Endothelial cell of umbilical vein (primary cell): ENCODE data around the gene AJM1. TPM values are rescaled to one million over a fixed set of nuclear protein-coding genes. Genes with fewer than 3 reads are reported as not detected.

Source experiments
- BruUV-seq: library from RNA; stranded (reverse); fragments of 400-500 nt; replicated peaks from 2 replicates; lab custom pipeline; 2021; lab: Mats Ljungman, UMichigan
- CTCF ChIA-PET: fragments of 300-600, 350-600 bp; sonication (Branson Sonifier 250); formaldehyde crosslinking; loops from one replicate; lab custom pipeline; 2021; ENCODE audit warnings: antibody characterized with exemption, inconsistent platforms; lab: Charles Lee
- POLR2A ChIA-PET: fragments of 300-600, 350-600 bp; sonication (Branson Sonifier 250); formaldehyde crosslinking; loops from one replicate; lab custom pipeline; 2021; ENCODE audit warnings: antibody characterized with exemption, inconsistent platforms; lab: Charles Lee
- DNase-seq: peaks from one replicate; pipeline ENCODE4 v3.0.0-alpha.2; 2011; ENCODE audit warnings: low read depth, low spot score
- FAIRE-seq: peaks from 2 replicates; lab custom pipeline; 2011; peaks lifted over from hg19 to GRCh38; lab: Jason Lieb, UNC
- H2AFZ ChIP-seq: 2 replicates; pipeline ENCODE4 v1.6.0; 2012; ENCODE audit warnings: low read depth, low read length, control low read depth, inconsistent platforms
- H3K27ac ChIP-seq: 2 replicates; pipeline ENCODE4 v1.5.1; 2011; ENCODE audit warnings: low read depth, mild to moderate bottlenecking, control low read depth, low read length, moderate library complexity; ENCODE audit not compliant: insufficient read depth
- H3K27me3 ChIP-seq, 2 experiments: 2 replicates each; pipeline versions ENCODE4 v1.6.0 to v1.6.1; 2011; ENCODE audit warnings: low read length in 2 of 2, mixed read lengths in 1 of 2; ENCODE audit not compliant: control insufficient read depth in 2 of 2, insufficient read depth in 2 of 2
- H3K36me3 ChIP-seq, 2 experiments: 2 replicates in 1 of 2; 3 replicates in 1 of 2; pipeline ENCODE4 v1.5.1; 2011; ENCODE audit warnings: low read length in 2 of 2, mild to moderate bottlenecking in 1 of 2, moderate library complexity in 1 of 2; ENCODE audit not compliant: control insufficient read depth in 2 of 2, insufficient read depth in 2 of 2; ENCODE audit errors: extremely low read depth in 1 of 2
- H3K4me1 ChIP-seq: 3 replicates; pipeline ENCODE4 v1.5.1; 2011; ENCODE audit warnings: mild to moderate bottlenecking, low read length; ENCODE audit not compliant: control insufficient read depth, insufficient read depth; ENCODE audit errors: extremely low read depth
- H3K4me2 ChIP-seq: 2 replicates; pipeline ENCODE4 v1.6.1; 2011; ENCODE audit warnings: low read length, control low read depth, mixed read lengths; ENCODE audit not compliant: insufficient read depth
- H3K4me3 ChIP-seq, 3 experiments: fragments of 200-600 bp in 1 of 3; sonication (generic), shearing (Covaris generic) in 1 of 3; replicated peaks in 1 of 3; 2 replicates each; pipeline ENCODE4 v1.5.1; 2011 to 2016; ENCODE audit warnings: control low read depth in 3 of 3, low read length in 3 of 3, mild to moderate bottlenecking in 2 of 3, inconsistent platforms in 1 of 3, low read depth in 1 of 3, moderate library complexity in 1 of 3; ENCODE audit not compliant: insufficient read depth in 1 of 3
- H3K79me2 ChIP-seq: 2 replicates; pipeline ENCODE4 v1.6.0; 2012; ENCODE audit warnings: low read length, inconsistent platforms; ENCODE audit not compliant: control insufficient read depth, insufficient read depth
- H3K9ac ChIP-seq: replicated peaks from 2 replicates; pipeline ENCODE3; 2011; ENCODE audit warnings: low read length, control low read depth; ENCODE audit not compliant: insufficient read depth; ENCODE audit errors: extremely low read depth
- H3K9me1 ChIP-seq: replicated peaks from 3 replicates; pipeline ENCODE4 v1.6.0; 2011; ENCODE audit warnings: mild to moderate bottlenecking, low read length; ENCODE audit not compliant: control insufficient read depth, insufficient read depth; ENCODE audit errors: extremely low read depth
- H3K9me3 ChIP-seq: replicated peaks from 2 replicates; pipeline ENCODE4 v1.5.1; 2012; ENCODE audit warnings: low read length, inconsistent platforms; ENCODE audit not compliant: control insufficient read depth, insufficient read depth
- H4K20me1 ChIP-seq: replicated peaks from 2 replicates; pipeline ENCODE3; 2011; ENCODE audit warnings: mild to moderate bottlenecking, low read length; ENCODE audit not compliant: control insufficient read depth, insufficient read depth; ENCODE audit errors: extremely low read depth
- CTCF ChIP-seq, 2 donors: IDR thresholded peaks; 1 replicate in 1 of 2; 2 replicates in 1 of 2; pipeline ENCODE4 v1.5.1; 2011; ENCODE audit warnings: low read length in 2 of 2, mild to moderate bottlenecking in 2 of 2, moderate library complexity in 2 of 2, control low read depth in 1 of 2, inconsistent platforms in 1 of 2, low read depth in 1 of 2; ENCODE audit not compliant: insufficient read depth in 1 of 2; ENCODE audit errors: extremely low read depth in 1 of 2
- EZH2 ChIP-seq: IDR thresholded peaks from 2 replicates; pipeline ENCODE4 v1.6.1; 2012; ENCODE audit warnings: borderline replicate concordance, low read depth, mild to moderate bottlenecking, moderate library complexity, low read length, inconsistent platforms; ENCODE audit not compliant: severe bottlenecking
- FOS ChIP-seq: IDR thresholded peaks from 2 replicates; pipeline ENCODE4 v1.6.1; 2011; ENCODE audit warnings: mild to moderate bottlenecking, low read length, moderate library complexity, borderline replicate concordance; ENCODE audit not compliant: insufficient read depth
- GATA2 ChIP-seq: IDR thresholded peaks from 2 replicates; pipeline ENCODE4 v1.7.0; 2011; ENCODE audit warnings: low read depth, mild to moderate bottlenecking, moderate library complexity, mixed read lengths, low read length; ENCODE audit not compliant: insufficient read length, insufficient read depth
- JUN ChIP-seq: IDR thresholded peaks from 2 replicates; pipeline ENCODE4 v1.6.1; 2011; ENCODE audit warnings: borderline replicate concordance, low read depth; ENCODE audit not compliant: insufficient read length, insufficient read depth
- MAX ChIP-seq: IDR thresholded peaks from 2 replicates; pipeline ENCODE4 v1.6.1; 2011; ENCODE audit not compliant: insufficient read depth, insufficient read length
- MYC ChIP-seq: IDR thresholded peaks from one replicate; pipeline ENCODE4 v1.6.1; 2011; ENCODE audit warnings: mild to moderate bottlenecking, low read depth, low read length
- POLR2A ChIP-seq: IDR thresholded peaks from 2 replicates; pipeline ENCODE4 v1.6.1; 2012; ENCODE audit warnings: low read depth, mild to moderate bottlenecking, control low read depth, low read length
- POLR2AphosphoS5 ChIP-seq: IDR thresholded peaks from 2 replicates; pipeline ENCODE4 v1.6.1; 2012; ENCODE audit warnings: low read depth, mild to moderate bottlenecking, control low read depth, low read length, moderate library complexity; ENCODE audit not compliant: insufficient read depth
- dilution Hi-C: fragments of 300-500 bp; cut with MboI; formaldehyde crosslinking; loops from one replicate; pipeline ENCODE4 v1.15.0; 2019; ENCODE audit warnings: low sequenced_read_pairs; ENCODE audit not compliant: extremely low pct_ligation_motif_present
- intact Hi-C: fragments of 100-400 bp; cut with micrococcal nuclease; formaldehyde crosslinking; loops from one replicate; pipeline ENCODE4 v1.10.0; 2022
- polyA plus RNA-seq, 4 experiments: library from polyadenylated mRNA; depleted of rRNA in 3 of 4; stranded (reverse) in 3 of 4; unstranded in 1 of 4; fragments of >200 nt; gene quantifications; 2 replicates each; pipeline versions ENCODE4 v1.2.1 to v1.2.3, GENCODE V29; 2011 to 2012; ENCODE audit warnings: missing spikeins in 1 of 4
- total RNA-seq: library from RNA; stranded (reverse); gene quantifications from 2 replicates; pipeline ENCODE4 v1.2.3, GENCODE V29; 2021

The AJM1 gene
- total and polyA plus RNA-seq, 2 donors (not counting 3 experiments of a cell fraction or from before 2014, with no cell fraction given), result 0.30 to 1.3 TPM

- no peak overlapping the region for H3K4me2 ChIP-seq
- CTCF ChIA-PET, result interaction anchor here (0.7 to 3.7 kb wide), 5 partner anchors 13 to 432 kb away, joined by 3 to 13 read pairs (median 4); partner anchors contain the start of gene AJM1
Observed at GRCh38 chr9:136805207-136805740, 37.0 kb upstream of the AJM1 start.

GRCh38 chr9:136806067-136806466, 36.2 kb upstream of the AJM1 start:
- POLR2A ChIA-PET, result interaction anchor here (0.7 kb wide), 1 partner anchor 13 kb away, joined by 5 read pairs; no protein-coding TSS in a partner anchor
- no peak overlapping the region for H3K9ac ChIP-seq
- TF ChIP-seq FOS, result no peak
- TF ChIP-seq EZH2, result no peak
- TF ChIP-seq POLR2AphosphoS5, result no peak
- no peak for TF ChIP-seq POLR2A
- no peak for TF ChIP-seq MAX
- no peak for TF ChIP-seq GATA2
- no peak for TF ChIP-seq CTCF (IDR thresholded peaks at IDR 0.05; ENCODE audit: extremely low read depth in 1 of 2, insufficient read depth in 1 of 2, low read depth in 1 of 2, low read length in 2 of 2)
- no peak for TF ChIP-seq MYC
- TF ChIP-seq JUN, result no peak
- dilution Hi-C loops, result loop anchor here (25.0 kb wide), 1 partner anchor 131 kb away; the partner anchor contains the start of genes C8G and FBXW5
- H3K36me3 ChIP-seq, result no peaks in the 10 kb centered on the region
- H3K4me2 ChIP-seq, result no peak overlapping the region
- no peaks in the 10 kb centered on the region for H3K9me3 ChIP-seq
- no peak overlapping the region for H2AFZ ChIP-seq
- H3K79me2 ChIP-seq, result peaks cover 29% of the 10 kb centered on the region
- intact Hi-C loops, result loop anchor here (5.0 kb wide), 1 partner anchor 36 kb away; the partner anchor contains the start of gene AJM1
- H4K20me1 ChIP-seq, result no peaks in the 10 kb centered on the region
- CTCF ChIA-PET, result interaction anchor here (0.7 to 3.7 kb wide), 8 partner anchors 12 to 431 kb away, joined by 3 to 13 read pairs (median 4); partner anchors contain the start of genes AJM1 and TMEM141
- peaks cover 15% of the 10 kb centered on the region for H3K4me1 ChIP-seq
- no peak overlapping the region for H3K27ac ChIP-seq
- no peak overlapping the region for H3K4me3 ChIP-seq
- DNase-seq (no peak), FAIRE-seq (no peak)
- H3K27me3 ChIP-seq, result peaks cover 3 to 6% of the 10 kb centered on the region in 2 experiments
- BruUV-seq, result no TSS peak
- no peaks in the 10 kb centered on the region for H3K9me1 ChIP-seq

More at GRCh38 chr9:136805207-136805740, 37.0 kb upstream of the AJM1 start:
- no peak overlapping the region for H3K4me3 ChIP-seq
- peaks cover 24% of the 10 kb centered on the region for H3K79me2 ChIP-seq
- peaks cover 15% of the 10 kb centered on the region for H3K4me1 ChIP-seq
- no peak overlapping the region for H3K27ac ChIP-seq
- no peak for TF ChIP-seq EZH2
- intact Hi-C loops, result loop anchor here (5.0 kb wide), 1 partner anchor 37 kb away; the partner anchor contains the start of gene AJM1
- H2AFZ ChIP-seq, result no peak overlapping the region
- H3K27me3 ChIP-seq, result peaks cover 9 to 10% of the 10 kb centered on the region in 2 experiments
- no peak overlapping the region for H3K9ac ChIP-seq
- no peaks in the 10 kb centered on the region for H3K9me3 ChIP-seq
- no peaks in the 10 kb centered on the region for H3K9me1 ChIP-seq
- BruUV-seq, result no TSS peak
- dilution Hi-C loops, result loop anchor here (25.0 kb wide), 1 partner anchor 132 kb away; the partner anchor contains the start of genes C8G and FBXW5
- H3K36me3 ChIP-seq, result no peaks in the 10 kb centered on the region
- FAIRE-seq (no peak), DNase-seq (no peak)
- no peaks in the 10 kb centered on the region for H4K20me1 ChIP-seq
- POLR2A ChIA-PET, result no interaction called here
